GM18858 (cell line): Measurements from ENCODE around the gene DGKE.

ENCODE experiments used
- ATAC-seq: cut with Tn5 transposase; IDR thresholded peaks from one replicate; pipeline ENCODE4 v1.9.1; 2021; ENCODE audit not compliant: unreplicated experiment

DGKE gene

GRCh38 chr17:56812901-56813388 lies 21.0 kb upstream of the DGKE start:
- ATAC-seq = no peak

- ATAC-seq = no peak
Measured at GRCh38 chr17:56815711-56816110, 18.2 kb upstream of the DGKE start.

- ATAC-seq = no peak
Measured at GRCh38 chr17:56817066-56817465, 16.9 kb upstream of the DGKE start.

GRCh38 chr17:56819030-56819429 lies 14.9 kb upstream of the DGKE start:
- ATAC-seq = no peak

DNA sequence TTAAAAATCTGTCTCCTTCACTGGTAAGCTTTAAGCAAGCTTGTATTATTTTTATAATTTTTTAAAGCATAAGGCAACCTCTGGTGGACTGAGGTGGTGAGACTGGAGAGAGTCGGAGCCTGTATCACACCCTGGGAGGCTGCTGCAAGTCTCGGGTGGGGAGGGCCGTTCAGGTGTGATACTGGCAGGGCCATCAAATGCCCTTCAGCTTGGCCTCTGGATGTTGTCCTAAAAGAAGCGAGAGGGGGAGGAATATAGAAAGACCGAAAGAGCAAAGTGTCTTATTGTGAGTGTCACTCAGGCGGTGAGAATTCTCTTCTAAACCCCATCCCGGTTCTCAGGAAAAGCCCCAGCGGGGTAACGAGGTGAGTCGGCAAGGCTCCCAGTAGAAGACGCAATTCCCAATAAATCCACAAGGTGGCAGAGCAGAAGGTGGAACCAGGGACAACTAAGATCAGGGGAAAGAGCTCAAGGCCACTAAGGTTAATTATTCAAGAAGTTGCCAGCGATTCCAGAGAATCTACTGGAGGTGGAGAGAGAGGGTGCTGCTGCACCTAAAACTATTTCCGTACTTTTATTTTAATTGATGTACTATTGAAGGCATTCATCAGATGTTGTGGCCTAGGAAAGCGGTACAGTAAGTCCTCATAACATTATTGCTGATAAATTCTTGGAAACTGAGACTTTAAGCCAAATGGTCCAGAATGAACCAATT lies 14.4 kb upstream of the DGKE start:
- peak; percentile 68 for ATAC-seq

DNA sequence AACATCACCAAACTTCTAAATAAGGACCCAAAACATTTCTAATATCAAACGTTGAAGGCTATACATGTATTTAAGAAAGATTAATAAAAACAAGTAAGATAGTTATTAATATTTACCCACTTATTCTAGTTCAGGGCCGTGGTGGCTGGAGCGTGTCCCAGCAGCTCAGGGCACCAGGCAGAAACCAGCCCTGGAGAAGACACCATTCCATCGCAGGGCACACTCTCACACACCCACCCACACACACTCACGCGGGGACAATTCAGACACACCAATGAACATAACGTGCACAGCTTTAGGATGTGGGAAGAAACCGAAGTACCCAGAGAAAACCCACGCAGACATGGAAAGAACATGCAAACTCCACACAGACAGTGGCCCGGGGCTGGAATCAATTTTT lies 13.7 kb upstream of the DGKE start:
- no peak for ATAC-seq

GRCh38 chr17:56821847-56822534 lies 12.0 kb upstream of the DGKE start:
- ATAC-seq = no peak

DNA sequence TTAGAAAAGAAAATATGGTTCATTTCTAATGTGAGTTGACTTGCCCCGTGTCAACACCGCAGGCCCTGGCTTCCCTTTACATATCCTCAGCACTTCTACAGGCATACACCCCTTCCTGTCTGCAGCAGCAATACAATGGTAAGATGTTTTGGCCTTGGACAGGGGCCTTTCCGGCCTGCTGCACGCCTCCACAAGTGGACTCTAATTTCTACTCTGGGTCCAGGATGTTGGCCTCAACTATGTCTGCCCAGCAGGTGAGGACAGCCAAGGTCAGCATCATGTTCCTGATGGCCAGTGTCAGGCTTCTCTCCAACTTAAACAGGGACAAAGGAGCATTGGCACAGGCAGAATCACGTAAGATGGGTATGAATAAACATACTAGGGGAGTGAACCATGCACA lies 11.2 kb upstream of the DGKE start:
- no peak for ATAC-seq

DNA sequence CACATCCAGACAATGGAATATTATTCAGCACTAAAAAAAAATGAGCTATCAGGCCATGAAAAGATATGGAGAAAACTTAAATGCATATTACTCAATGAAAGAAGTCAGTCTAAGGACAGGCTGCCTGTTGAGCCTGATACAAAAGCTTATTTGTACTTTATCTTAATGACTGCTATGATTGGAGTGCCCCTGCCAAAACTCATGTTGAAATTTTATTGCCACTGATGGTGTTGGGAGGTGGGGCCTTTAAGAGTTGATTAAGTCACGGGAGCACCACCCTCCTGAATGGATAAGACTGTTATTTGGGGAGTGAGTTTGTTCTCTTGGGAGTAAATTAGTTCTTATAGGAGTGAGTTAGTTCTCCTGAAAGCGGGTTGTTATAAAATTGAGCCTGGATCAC lies 10.1 kb upstream of the DGKE start:
- no peak for ATAC-seq

DNA sequence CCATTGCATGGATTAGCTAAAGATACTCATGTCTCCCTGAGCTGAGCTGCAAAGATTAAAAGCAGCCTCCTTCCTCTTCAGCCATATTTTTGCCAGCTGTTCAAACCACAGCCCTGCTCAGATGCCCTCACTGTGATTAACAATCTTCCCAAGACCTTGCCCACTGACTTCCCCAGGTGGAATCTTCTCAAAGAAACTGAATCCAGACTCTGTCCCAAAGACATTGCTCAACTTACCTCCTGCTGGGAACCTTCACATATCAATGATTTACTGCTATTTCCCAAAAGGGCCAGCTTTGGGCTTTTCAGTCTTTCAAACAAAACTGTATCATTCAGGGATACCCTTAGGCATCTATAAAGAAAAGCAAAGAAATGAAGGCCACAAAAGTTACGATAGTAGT lies 9.4 kb upstream of the DGKE start:
- ATAC-seq = no peak

DNA sequence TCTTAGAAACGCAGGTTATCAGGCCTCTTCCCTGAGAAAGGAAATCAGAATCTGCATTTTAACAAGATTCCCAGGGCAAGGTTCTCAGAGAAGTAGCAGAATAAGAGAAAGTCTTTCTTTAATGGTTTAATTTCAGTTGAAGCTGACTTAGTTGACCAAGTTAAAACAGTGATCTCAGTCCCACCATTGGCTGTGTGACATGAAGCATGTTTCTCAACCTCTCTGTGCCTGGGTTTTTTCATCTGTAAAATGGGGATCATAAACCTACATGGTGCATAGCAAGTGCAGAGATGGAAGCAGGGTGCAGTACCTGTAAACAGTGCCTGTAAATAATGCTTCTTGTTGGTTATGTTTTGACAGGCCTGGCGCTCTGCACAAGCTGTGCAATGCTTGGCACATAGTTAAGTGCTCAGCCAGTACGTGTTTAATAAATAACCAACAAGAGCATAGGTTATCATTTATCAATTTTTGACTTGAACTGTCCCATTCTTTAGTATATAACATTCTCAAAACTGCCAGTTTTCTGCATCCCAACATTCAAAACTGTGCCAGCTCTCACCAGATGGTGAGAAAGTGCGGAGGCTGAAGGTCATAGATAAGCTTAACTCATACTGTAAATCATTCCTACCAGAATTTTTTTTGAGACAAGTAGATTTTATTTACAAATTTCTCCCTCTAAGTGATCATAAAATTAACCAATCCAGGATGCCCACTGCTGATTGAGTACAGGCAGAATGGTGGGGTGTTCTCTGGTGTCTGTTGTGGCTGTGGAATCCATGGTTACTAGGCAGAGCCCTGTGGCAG lies 7.1 kb upstream of the DGKE start:
- no peak for ATAC-seq

DNA sequence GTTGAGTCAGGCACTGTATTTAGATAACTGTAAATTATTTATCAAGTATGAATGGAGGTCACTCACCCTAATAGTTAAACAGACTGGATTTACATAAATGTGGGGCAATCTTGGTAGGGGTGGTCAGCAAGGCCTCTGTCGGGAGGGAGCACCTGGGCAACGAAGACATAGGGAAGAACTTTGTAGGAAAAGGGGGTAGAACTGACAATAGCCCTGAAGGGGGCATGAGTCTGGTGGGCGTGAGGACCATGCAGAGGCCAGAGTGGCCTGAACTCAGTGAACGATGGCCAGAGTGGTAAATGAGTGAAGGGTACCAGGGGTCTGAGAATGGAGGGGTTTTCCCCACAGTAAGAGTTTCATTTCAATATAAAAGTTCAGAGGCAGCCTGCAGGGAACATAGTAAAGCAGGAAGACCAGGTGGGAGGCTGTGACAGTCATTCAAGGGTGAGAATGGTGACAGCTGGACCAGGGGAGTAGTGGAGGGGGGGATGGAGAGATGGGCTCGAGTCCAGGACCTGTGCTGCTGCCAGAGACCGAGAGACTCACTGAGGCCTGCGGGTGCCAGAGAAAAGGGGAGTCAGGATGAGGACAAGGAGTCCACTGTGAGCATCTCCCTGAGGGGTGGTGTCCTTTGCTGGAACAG lies 3.1 kb upstream of the DGKE start:
- ATAC-seq = no peak

DNA sequence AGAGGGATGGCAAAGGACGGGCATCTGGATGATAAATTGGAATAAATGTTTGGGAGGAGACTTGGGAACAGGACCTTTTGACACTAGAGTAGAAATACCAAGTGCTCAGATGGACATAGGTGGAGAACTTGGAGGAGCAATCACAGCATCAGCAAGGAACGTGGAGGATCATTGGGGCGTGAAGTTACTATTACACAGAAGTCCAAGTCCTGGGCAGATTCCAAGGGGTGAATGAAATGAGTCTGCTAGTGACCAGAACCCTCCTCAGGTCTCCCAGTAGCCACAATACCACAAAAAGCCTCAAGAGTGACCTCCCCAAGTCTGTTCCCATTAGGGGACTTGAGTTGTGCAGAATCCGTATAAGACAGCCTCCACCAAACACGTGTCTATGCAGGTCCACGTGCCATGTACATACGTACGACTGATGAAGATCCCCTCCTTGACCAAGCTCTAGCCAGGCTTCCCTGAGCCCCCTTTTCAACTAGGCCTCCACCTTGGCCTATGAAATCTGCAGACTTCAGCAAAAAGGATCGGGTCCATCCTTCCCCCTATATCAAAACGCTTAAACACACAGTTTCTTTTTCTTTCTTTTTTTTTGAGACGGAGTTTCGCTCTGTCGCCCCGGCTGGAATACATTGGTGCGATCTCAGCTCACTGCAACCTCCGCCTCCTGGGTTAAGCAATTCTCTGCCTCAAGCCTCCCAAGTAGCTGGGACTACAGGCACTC lies 2.4 kb upstream of the DGKE start:
- no peak for ATAC-seq

DNA sequence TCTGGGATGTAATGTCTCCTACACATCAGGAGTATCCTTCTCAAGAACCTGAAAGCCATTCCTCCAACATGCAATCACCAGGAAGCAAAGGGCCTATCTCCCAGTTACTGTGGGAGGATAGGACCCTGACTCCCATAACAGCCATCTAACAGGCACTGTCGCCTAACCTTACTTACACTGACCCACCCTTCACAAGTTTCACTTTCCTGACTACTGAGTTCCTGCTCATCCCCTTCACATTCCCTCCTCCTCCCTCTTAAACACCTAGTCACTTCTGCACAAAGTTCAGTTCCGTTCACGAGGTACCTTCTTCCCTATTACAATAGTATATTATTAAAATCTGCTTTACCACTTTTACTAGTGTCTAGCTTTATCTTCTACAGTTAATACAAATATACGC lies 1.5 kb upstream of the DGKE start:
- ATAC-seq = no peak

DNA sequence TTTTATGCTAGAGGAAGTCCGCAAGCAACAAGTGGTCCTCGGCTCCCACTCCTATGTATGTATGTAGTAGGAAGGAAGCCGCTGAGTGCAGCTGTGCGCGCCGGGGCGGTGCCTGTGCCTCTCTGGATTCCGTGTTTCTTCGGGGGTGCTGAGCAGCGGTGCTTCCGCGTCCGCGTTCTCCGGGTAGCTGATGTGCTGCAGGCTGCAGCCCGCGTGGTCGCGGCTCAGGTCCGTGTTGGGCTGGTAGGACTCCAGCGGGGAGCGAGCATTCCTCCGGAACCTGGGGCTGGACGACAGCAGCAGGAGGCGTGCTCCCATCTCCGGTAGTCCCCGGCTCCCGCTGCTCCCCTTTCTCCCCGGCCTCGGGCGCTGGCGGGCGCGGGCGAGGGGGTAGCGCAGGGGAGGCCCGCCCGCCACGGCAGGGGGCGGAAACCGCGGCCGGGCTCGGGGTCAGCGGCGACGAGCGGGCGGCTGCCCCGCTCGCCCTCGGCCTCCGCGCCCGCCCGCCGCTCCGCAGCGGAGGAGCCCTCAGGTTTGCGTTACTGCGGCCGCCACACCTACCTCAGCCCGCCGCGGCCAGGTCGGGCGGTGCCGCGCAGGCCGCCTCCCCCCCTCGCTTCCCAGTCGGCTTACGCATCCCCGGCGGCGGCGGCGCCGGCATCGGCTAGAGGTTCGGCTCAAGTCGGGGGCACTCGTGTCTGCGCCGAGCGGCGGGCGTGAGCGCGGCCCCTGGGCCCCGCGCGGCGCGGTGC lies 718 bp upstream of the DGKE start:
- ATAC-seq = peak; percentile 34

DNA sequence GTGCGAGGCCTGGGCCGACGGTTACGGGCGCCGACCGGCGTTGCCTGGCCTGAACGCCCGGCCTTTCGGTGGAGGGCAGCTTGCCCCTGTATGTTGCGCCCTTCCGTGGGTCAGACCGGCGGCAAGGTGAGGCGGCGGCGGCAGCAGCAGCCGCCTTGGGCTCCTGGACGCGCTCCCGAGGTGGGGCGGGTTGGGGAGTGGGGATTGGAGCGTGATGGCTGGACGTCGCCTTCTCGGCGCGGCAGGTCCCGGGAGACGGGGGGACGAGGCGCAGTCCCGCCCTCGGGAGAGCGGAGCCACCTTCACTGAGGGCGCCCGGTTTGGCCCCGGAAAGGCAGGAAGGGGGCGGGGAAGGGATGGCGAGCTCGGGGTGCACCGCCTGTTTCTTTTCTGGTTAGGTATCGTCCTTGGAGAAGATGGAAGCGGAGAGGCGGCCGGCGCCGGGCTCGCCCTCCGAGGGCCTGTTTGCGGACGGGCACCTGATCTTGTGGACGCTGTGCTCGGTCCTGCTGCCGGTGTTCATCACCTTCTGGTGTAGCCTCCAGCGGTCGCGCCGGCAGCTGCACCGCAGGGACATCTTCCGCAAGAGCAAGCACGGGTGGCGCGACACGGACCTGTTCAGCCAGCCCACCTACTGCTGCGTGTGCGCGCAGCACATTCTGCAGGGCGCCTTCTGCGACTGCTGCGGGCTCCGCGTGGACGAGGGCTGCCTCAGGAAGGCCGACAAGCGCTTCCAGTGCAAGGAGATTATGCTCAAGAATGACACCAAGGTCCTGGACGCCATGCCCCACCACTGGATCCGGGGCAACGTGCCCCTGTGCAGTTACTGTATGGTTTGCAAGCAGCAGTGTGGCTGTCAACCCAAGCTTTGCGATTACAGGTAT lies 671 bp downstream of the DGKE start:
- ATAC-seq = peak; percentile 3

DNA sequence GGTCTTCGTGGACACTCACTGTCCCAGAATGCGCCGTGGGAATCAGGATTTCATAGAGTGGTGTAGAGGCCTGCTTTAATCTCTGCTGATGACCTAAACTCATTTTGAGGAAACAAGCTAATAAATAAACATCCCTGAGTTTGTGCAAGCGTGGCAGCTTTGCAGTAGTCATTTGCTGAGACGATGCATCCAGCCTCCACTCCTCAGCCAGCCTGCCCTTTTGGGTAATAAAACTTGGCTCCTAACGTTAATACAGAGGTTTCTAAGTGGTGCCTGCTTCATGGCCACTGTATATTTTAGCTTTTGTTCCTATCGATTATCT lies 1.3 kb downstream of the DGKE start:
- ATAC-seq = no peak

DNA sequence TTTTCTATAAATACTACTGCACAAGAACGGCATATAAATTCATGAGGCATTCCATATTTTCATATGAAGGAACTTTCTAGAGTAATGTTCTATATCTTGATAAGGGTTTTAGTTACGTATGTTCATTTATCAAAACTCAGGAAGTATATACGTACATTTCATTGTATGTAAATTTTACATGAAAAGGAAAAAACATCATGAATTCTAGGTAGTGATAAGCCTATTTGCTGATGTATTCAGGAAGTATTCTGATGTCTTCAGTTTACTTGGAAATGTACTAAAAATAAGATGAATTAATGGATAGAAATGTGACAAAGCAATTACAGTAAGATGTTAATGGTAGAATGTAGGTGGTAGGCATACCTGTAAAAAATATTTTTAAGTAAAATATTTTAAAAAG lies 4.7 kb downstream of the DGKE start:
- ATAC-seq = no peak

DNA sequence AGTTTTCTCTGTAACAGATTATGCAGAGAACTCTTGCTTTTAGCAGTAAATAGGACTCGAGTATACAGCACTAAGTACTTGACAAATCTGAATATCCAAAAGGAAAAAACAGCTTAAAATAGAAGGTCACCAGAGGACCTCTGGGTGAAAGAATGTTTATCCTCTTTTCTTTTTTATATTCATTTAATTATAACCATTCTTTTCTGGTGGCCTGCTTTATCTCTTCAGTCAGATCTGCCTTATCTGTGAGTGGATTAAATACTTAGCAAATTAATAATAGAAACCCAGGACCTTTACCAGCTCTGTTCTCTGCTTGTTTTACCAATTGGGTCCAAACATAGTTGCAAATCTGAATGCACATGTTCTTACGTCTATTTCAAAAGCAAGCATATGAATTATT lies 8.6 kb downstream of the DGKE start:
- ATAC-seq = no peak
